Natural killer cell (primary cell): Measurements from ENCODE around the gene CHD6. TPM values are rescaled to one million over a fixed set of nuclear protein-coding genes. Genes with fewer than 3 reads are reported as not detected.

Experiments
- ATAC-seq, 3 donors: fragments of 150-1000 bp in 2 of 3; fragments of 200-7000 bp in 1 of 3; cut with Tn5 transposase; 1 replicate in 1 of 3; 2 replicates in 2 of 3; pipeline ENCODE4 v1.10.0; 2021; ENCODE audit warnings: mild to moderate bottlenecking in 2 of 3, moderate library complexity in 2 of 3
- DNase-seq, 2 donors: peaks; one replicate each; pipeline versions ENCODE4 v3.0.0 to v3.0.0-alpha.2; 2013 to 2021; ENCODE audit warnings: mixed read lengths in 1 of 2
- H3K27ac ChIP-seq: one replicate; pipeline ENCODE4 v1.5.1; 2013; ENCODE audit warnings: mild to moderate bottlenecking, low read length
- H3K27me3 ChIP-seq: one replicate; pipeline ENCODE4 v1.6.1; 2013; ENCODE audit warnings: low read length; ENCODE audit not compliant: control insufficient read depth, insufficient read depth
- H3K36me3 ChIP-seq: one replicate; pipeline ENCODE4 v1.6.1; 2013; ENCODE audit warnings: low read length; ENCODE audit not compliant: control insufficient read depth, insufficient read depth
- H3K4me1 ChIP-seq: one replicate; pipeline ENCODE4 v1.6.1; 2013; ENCODE audit warnings: low read length; ENCODE audit not compliant: control insufficient read depth, insufficient read depth
- H3K4me3 ChIP-seq: one replicate; pipeline ENCODE4 v1.5.1; 2013; ENCODE audit warnings: low read length
- H3K9me3 ChIP-seq: one replicate; pipeline ENCODE4 v1.6.1; 2013; ENCODE audit warnings: low read length; ENCODE audit not compliant: control insufficient read depth, insufficient read depth
- H3K27ac Mint-ChIP-seq, 2 donors: one replicate each; pipeline ENCODE4 v1.8.0; 2022; ENCODE audit warnings: mild to moderate bottlenecking in 2 of 2, mixed read lengths in 2 of 2, moderate library complexity in 1 of 2
- H3K27me3 Mint-ChIP-seq, 2 donors: one replicate each; pipeline ENCODE4 v1.8.0; 2022; ENCODE audit warnings: low read depth in 2 of 2, mixed read lengths in 2 of 2
- H3K36me3 Mint-ChIP-seq: one replicate; pipeline ENCODE4 v1.8.0; 2022; ENCODE audit warnings: mixed read lengths
- H3K4me1 Mint-ChIP-seq, 2 donors: one replicate each; pipeline ENCODE4 v1.8.0; 2022; ENCODE audit warnings: mixed read lengths in 2 of 2
- H3K4me3 Mint-ChIP-seq: one replicate; pipeline ENCODE4 v1.8.0; 2022; ENCODE audit warnings: mild to moderate bottlenecking, moderate library complexity, mixed read lengths
- H3K9me3 Mint-ChIP-seq, 2 donors: one replicate each; pipeline ENCODE4 v1.8.0; 2022; ENCODE audit warnings: mixed read lengths in 2 of 2
- WGBS: methylation state at CpG from one replicate; pipeline ENCODE4 v1.1.7; 2013; ENCODE audit warnings: missing lambda C conversion rate; ENCODE audit not compliant: insufficient coverage; 5-methylcytosine and 5-hydroxymethylcytosine counted together
- intact Hi-C: fragments of 100-400 bp; cut with micrococcal nuclease; formaldehyde crosslinking; loops from one replicate; pipeline ENCODE4 v1.14.2; 2022
- total RNA-seq, 4 donors: library from RNA; stranded (reverse); fragments of 120-200 nt in 1 of 4; gene quantifications; one replicate each; pipeline versions ENCODE4 v1.2.3 to v1.2.4, GENCODE V29; 2013 to 2022
- TF ChIP-seq, protein P1 (sequence below): fragments of 200-600 bp; IDR thresholded peaks from one replicate; pipeline ENCODE4 v1.8.0; 2022; ENCODE audit warnings: antibody characterized with exemption

Gene CHD6
- total RNA-seq, 3 donors from 2014 or later (not counting 1 experiment from before 2014, with no cell fraction given), result 82.8 to 96.6 (median 90.4) TPM

DNA sequence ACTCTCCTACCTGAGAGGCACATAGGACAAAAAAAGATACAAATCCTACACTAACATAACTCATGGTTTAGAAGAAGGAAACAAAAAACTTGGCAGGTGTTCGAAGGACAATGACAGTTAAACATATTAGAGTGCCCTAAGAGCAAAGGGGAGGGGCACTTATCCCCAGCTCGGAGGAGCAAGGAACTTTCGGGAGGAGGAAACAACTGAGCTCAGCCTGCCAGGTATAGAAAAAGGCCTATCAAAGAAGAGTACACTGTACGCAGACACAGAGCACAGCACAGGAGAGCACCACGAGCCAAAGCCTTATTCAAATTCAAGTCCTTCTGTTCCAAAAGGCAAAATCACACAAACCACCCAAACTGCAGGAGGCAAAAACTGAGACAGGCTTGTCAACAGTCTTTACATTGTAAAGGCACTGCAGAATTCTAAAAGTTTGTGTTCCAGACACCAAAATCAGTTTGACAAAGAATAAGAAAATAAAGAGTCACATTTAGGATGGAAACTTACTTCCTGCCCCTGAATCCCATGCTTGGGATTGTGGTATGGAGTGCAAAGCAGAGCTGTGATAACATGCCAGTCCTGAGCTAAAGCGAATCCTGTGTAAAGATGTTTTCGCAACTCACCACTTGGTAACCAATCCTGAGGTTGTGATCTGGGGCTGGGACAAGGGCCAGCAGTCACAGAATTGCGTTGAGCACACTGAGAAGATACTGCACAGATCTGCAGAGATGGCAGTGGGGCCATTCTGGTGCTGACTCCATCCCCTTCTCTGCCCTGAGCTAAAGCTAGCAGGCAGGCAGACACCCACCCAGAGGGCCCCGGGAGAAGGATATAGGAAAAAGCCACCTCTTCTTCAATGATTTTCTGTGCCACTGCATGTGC is 108.6 kb downstream of the CHD6 start:
- Mint-ChIP-seq H3K4me3 (no peak overlapping the region), H3K9me3 (no peaks in the 10 kb centered on the region), H3K36me3 (no peaks in the 10 kb centered on the region), H3K4me1 (peaks cover 13 to 40% of the 10 kb centered on the region in 2 donors), H3K27me3 (no peaks in the 10 kb centered on the region), H3K27ac (peak overlapping the region in 1 of 2 donors; percentile 39)
- Histone ChIP-seq H3K4me3 (no peak overlapping the region), H3K27ac (no peak overlapping the region), H3K9me3 (no peaks in the 10 kb centered on the region), H3K36me3 (peaks cover 43% of the 10 kb centered on the region), H3K4me1 (no peaks in the 10 kb centered on the region), H3K27me3 (no peaks in the 10 kb centered on the region)
- DNase-seq (no peak), ATAC-seq (no peak)
- intact Hi-C loops, result no loop called here
- TF ChIP-seq, protein P1, sequence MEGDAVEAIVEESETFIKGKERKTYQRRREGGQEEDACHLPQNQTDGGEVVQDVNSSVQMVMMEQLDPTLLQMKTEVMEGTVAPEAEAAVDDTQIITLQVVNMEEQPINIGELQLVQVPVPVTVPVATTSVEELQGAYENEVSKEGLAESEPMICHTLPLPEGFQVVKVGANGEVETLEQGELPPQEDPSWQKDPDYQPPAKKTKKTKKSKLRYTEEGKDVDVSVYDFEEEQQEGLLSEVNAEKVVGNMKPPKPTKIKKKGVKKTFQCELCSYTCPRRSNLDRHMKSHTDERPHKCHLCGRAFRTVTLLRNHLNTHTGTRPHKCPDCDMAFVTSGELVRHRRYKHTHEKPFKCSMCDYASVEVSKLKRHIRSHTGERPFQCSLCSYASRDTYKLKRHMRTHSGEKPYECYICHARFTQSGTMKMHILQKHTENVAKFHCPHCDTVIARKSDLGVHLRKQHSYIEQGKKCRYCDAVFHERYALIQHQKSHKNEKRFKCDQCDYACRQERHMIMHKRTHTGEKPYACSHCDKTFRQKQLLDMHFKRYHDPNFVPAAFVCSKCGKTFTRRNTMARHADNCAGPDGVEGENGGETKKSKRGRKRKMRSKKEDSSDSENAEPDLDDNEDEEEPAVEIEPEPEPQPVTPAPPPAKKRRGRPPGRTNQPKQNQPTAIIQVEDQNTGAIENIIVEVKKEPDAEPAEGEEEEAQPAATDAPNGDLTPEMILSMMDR, result no peak
- WGBS, result 77% methylated on average over 9 of the region's 9 CpGs

DNA sequence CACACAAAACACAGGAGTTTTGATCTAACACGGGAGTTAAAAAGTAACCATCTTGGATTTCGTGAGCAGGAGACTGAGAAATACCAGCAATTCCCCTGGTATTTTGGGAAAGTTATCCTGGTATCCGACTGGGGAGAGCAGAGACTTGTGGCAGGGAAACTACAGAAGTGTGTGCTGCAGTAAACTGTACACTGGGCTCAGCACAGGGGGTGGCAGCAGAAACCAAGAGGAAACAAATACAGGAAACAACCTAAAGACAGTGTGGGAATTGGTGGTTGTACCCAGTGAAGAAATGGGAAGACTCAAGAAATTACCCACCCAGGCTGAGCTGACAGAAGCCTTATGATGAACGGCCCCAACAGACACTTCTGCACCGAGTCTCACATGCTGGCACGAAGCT is 109.8 kb downstream of the CHD6 start:
- Mint-ChIP-seq H3K27ac (no peak overlapping the region), H3K36me3 (no peaks in the 10 kb centered on the region), H3K4me3 (no peak overlapping the region), H3K9me3 (no peaks in the 10 kb centered on the region), H3K27me3 (no peaks in the 10 kb centered on the region), H3K4me1 (peaks cover 13 to 33% of the 10 kb centered on the region in 2 donors)
- Histone ChIP-seq H3K36me3 (peaks cover 34% of the 10 kb centered on the region), H3K4me3 (no peak overlapping the region), H3K9me3 (no peaks in the 10 kb centered on the region), H3K27ac (no peak overlapping the region), H3K27me3 (no peaks in the 10 kb centered on the region), H3K4me1 (no peaks in the 10 kb centered on the region)
- DNase-seq (no peak), ATAC-seq (no peak)
- TF ChIP-seq, protein P1, result no peak
- intact Hi-C loops, result no loop called here
- WGBS, result 57% methylated on average over 6 of the region's 6 CpGs

DNA sequence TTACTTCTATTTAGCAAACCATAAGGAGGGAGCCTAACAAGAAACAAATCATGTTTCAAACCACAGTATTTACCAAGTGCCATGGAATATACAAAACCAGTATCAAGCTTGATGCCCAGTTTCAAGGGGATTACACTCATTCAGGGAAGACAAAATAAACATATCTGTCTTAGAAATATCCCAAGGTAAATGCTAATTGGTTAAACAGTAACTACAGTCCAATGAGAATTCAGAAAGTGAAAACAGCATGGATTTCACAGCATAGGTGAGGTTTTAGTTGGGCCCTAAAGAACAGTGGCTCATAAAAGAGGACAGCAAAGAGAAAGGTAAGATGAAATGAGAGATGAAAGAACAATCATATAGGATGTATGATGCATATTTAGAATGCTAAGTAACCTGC is 110.3 kb downstream of the CHD6 start:
- intact Hi-C loops, result no loop called here
- Mint-ChIP-seq H3K9me3 (no peaks in the 10 kb centered on the region), H3K4me3 (no peak overlapping the region), H3K36me3 (no peaks in the 10 kb centered on the region), H3K4me1 (peaks cover 13 to 32% of the 10 kb centered on the region in 2 donors), H3K27me3 (no peaks in the 10 kb centered on the region), H3K27ac (no peak overlapping the region)
- Histone ChIP-seq H3K4me3 (no peak overlapping the region), H3K4me1 (no peaks in the 10 kb centered on the region), H3K27me3 (no peaks in the 10 kb centered on the region), H3K36me3 (peaks cover 30% of the 10 kb centered on the region), H3K9me3 (no peaks in the 10 kb centered on the region), H3K27ac (no peak overlapping the region)
- TF ChIP-seq, protein P1, result no peak
- no peak for DNase-seq
- ATAC-seq, result no peak
